ENCODE measurements around the gene OR6N2. TPM values are rescaled to one million over a fixed set of nuclear protein-coding genes. Genes with fewer than 3 reads are reported as not detected.

Gene OR6N2
- total RNA-seq, 1 donor = not detected

- DNase-seq (ENCODE audit: low read depth) = no peak
- no peak overlapping the region for H3K4me3 ChIP-seq (ENCODE audit: low read depth, low read length)
- no peak for TF ChIP-seq CTCF (IDR thresholded peaks at IDR 0.05; ENCODE audit: insufficient read depth, low read length)
Measured at GRCh38 chr1:158730453-158730852, 50.6 kb downstream of the OR6N2 start.

GRCh38 chr1:158728510-158729225, 52.3 kb downstream of the OR6N2 start:
- no peak for TF ChIP-seq CTCF (IDR thresholded peaks at IDR 0.05; ENCODE audit: insufficient read depth, low read length)
- H3K4me3 ChIP-seq (ENCODE audit: low read depth, low read length) = no peak overlapping the region
- no peak for DNase-seq (ENCODE audit: low read depth)

- TF ChIP-seq CTCF (IDR thresholded peaks at IDR 0.05; ENCODE audit: insufficient read depth, low read length) = no peak
- H3K4me3 ChIP-seq (ENCODE audit: low read depth, low read length) = no peak overlapping the region
- DNase-seq (ENCODE audit: low read depth) = no peak
Measured at GRCh38 chr1:158724442-158724841, 56.6 kb downstream of the OR6N2 start.

Small RNAs within 50 kb of the gene (small RNA-seq; reads per million reads assigned to genes)
- not detected for gene OR2AQ1P

Other genes starting within 250 kb of the OR6N2 start
- not detected in 2 replicates for gene OR6Y1, start 226.8 kb downstream of the OR6N2 start, total RNA-seq (ENCODE audit: low replicate concordance)
- not detected in 2 replicates for gene OR6P1, start 210.6 kb downstream of the OR6N2 start, total RNA-seq (ENCODE audit: low replicate concordance)
- not detected in 2 replicates for gene OR10X1, start 201.3 kb downstream of the OR6N2 start, total RNA-seq (ENCODE audit: low replicate concordance)
- not detected in 2 replicates for gene OR10Z1, start 175.9 kb downstream of the OR6N2 start, total RNA-seq (ENCODE audit: low replicate concordance)
- 1.2 TPM in 1 of 2 replicates, not detected in the other for gene SPTA1, start 94.5 kb downstream of the OR6N2 start, total RNA-seq (ENCODE audit: low replicate concordance)
- not detected in 2 replicates for gene OR6K2, start 80.6 kb downstream of the OR6N2 start, total RNA-seq (ENCODE audit: low replicate concordance)
- not detected in 2 replicates for gene OR6K3, start 60.5 kb downstream of the OR6N2 start, total RNA-seq (ENCODE audit: low replicate concordance)
- gene OR6K6, start 26.5 kb downstream of the OR6N2 start, total RNA-seq (ENCODE audit: low replicate concordance) = not detected in 2 replicates
- gene OR6N1, start 9.0 kb downstream of the OR6N2 start, total RNA-seq (ENCODE audit: low replicate concordance) = 0.16 TPM in 1 of 2 replicates, not detected in the other
- gene MNDA, start 50.1 kb upstream of the OR6N2 start, total RNA-seq (ENCODE audit: low replicate concordance) = not detected in 2 replicates
- 1.6 TPM in 1 of 2 replicates, not detected in the other for gene PYHIN1, start 150.3 kb upstream of the OR6N2 start, total RNA-seq (ENCODE audit: low replicate concordance)
- 202 and 358 TPM in 2 replicates for gene IFI16, start 228.7 kb upstream of the OR6N2 start, total RNA-seq (ENCODE audit: low replicate concordance)